RWPE1 (cell line): ENCODE results near the gene RICTOR.

Experiments
- CTCF ChIA-PET: fragments of 350-600 bp; sonication (Branson Sonifier 250); formaldehyde crosslinking; extraction: SDS; loops from one replicate; lab custom pipeline; 2021; lab: Yijun Ruan, JAX
- POLR2A ChIA-PET: fragments of 400-600 bp; formaldehyde crosslinking; extraction: SDS; loops from one replicate; lab custom pipeline; 2020; ENCODE audit warnings: antibody characterized with exemption; ENCODE audit not compliant: low non-redundant PET; lab: Yijun Ruan, JAX
- DNase-seq: peaks from one replicate; pipeline ENCODE4 v3.0.0; 2012; ENCODE audit warnings: low spot score
- H3K27ac ChIP-seq: fragments of 450-650 bp; 2 replicates; pipeline ENCODE4 v1.5.1; 2017
- CTCF ChIP-seq: fragments of 450-650 bp; conservative IDR thresholded peaks from 2 replicates; pipeline ENCODE4 v1.5.1; 2017; ENCODE audit warnings: low read depth, mild to moderate bottlenecking

The RICTOR gene

GRCh38 chr5:38888041-38888440 lies 186.2 kb downstream of the RICTOR start:
- ChIA-PET POLR2A (no interaction called here), CTCF (interaction anchor here (0.6 kb wide), 1 partner anchor 495 kb away, joined by 4 read pairs; no protein-coding TSS in a partner anchor)
- H3K27ac ChIP-seq, result no peak overlapping the region
- no peak for DNase-seq
- TF ChIP-seq CTCF, result no peak
